ENCODE measurements around the gene LYPD6. TPM values are rescaled to one million over a fixed set of nuclear protein-coding genes. Genes with fewer than 3 reads are reported as not detected.

The LYPD6 gene
- total RNA-seq, 1 experiment from 2014 or later: 40.4 TPM

DNA sequence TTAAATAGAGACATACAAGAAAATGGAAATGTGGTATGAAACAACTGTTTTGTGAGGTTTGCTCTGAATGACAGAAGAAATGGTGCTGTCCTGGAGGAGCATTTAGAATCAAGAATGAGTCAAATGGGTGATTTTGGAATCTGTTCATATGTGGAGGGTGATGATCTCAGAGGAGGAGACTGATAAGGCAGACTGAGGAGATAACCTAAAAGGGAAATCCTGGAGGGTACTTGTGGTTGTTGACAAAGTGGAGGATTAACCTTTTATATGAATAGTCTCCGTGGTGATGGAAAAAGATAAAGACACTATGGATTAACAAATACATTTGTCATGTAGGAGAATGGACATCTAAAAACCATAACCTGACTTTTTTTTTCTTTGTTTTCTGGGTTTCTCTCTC, 183.1 kb downstream of the LYPD6 start:
- DNase-seq (ENCODE audit: low spot score): peak; percentile 46

Measured in A172 (cell line).